ENCODE data around the gene DOCK2. TPM values are rescaled to one million over a fixed set of nuclear protein-coding genes. Genes with fewer than 3 reads are reported as not detected.

The DOCK2 gene
- total and polyA plus RNA-seq, 5 experiments from 2014 or later = 59.5 to 182 (median 84.6) TPM

DNA sequence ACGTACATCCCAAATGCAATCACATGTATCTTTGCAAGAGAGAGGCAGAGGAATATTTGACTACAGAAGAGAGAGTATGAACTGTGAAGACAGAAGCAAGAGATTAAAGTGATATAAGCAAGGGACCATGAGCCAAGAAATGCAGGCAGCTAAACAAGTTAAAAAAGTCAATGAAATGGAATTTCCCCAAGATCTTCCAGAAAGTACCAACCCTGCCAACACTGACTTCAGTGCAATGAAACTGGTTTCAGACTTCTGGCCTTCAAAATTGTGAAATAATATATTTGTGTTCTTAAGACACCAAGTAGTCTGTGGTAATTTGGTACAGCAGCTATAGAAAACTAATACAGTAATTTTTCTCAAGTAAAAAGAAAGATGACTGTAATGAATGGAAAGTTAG lies 489.6 kb downstream of the DOCK2 start:
- H3K36me3 Mint-ChIP-seq = peaks cover 3 to 29% (median 23%) of the 10 kb centered on the region in 3 donors

DNA sequence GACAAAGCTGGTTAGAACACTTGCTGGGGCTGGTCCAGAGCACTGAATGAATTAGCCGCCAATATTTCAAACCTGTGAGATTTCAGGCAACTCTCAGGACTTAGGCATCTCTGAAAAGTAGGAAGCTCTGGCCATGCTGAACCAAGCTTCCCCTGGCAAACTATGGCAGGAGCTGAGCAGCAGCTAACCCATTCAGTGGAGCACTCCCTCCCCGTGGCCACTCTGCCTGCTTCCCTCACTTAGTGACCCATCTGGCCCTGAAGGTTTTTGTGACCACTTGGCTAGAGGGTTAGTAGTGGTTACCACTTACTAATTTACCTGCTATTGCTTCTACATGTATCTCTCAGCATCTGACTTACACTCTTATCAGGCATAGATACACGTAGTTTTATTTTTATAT lies 494.2 kb downstream of the DOCK2 start:
- peaks cover 8 to 19% (median 16%) of the 10 kb centered on the region in 5 donors for H3K27me3 Mint-ChIP-seq
- H3K4me3 Mint-ChIP-seq = no peak overlapping the region
- ATAC-seq (no peak), DNase-seq (no peak)
- H3K27ac Mint-ChIP-seq = no peak overlapping the region
- H3K9me3 Mint-ChIP-seq = peaks cover 2 to 23% (median 12%) of the 10 kb centered on the region in 9 donors
- POLR2A ChIA-PET = no interaction called here
- H3K36me3 Mint-ChIP-seq = peaks cover 0 to 23% (median 16%) of the 10 kb centered on the region in 3 donors
- no peaks in the 10 kb centered on the region for H3K4me1 Mint-ChIP-seq

More for the DNA sequence above, 489.6 kb downstream of the DOCK2 start:
- Mint-ChIP-seq H3K27me3 (peaks cover 9 to 23% (median 11%) of the 10 kb centered on the region in 5 donors), H3K9me3 (peaks cover 9 to 41% (median 20%) of the 10 kb centered on the region in 9 donors), H3K4me1 (no peaks in the 10 kb centered on the region), H3K4me3 (no peak overlapping the region), H3K27ac (no peak overlapping the region)
- DNase-seq (no peak), ATAC-seq (no peak)
- POLR2A ChIA-PET = no interaction called here

DNA sequence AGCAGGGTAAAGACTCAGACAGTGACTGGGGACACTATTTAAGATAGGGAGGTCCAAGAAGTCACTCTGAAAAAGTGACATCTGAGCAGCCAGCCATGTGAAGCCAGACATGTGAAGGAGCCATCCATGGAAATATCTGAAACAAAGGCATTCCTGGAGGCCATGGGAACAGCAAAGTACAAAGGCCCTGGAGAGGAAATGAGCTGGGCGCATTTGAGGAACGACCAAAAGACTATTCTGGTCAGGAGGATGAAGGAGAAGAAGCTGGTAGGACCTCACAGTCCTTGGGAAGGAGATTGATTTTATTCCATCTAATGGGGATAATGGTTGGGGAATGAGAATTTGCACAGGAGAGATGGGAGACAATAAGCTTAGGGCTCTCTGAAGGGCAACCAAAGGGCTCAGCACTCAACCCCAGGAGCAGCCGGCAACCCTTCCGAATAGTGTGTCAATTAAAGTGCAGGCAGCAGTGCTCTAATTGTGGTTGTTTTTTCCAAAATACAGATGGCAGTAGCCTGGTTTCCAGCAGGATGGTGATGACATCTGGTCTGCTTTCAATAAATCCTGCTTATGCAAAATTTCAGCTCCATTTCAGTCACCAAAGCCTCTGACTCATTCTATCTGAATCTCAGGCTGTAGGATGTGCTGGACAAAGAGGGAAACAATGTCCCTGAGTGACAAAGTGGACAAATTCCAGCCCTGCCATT lies 495.3 kb downstream of the DOCK2 start:
- peaks cover 0 to 11% (median 5%) of the 10 kb centered on the region in 3 donors for H3K36me3 Mint-ChIP-seq
- H3K27ac Mint-ChIP-seq = no peak overlapping the region
- no peak for DNase-seq
- H3K4me3 Mint-ChIP-seq = no peak overlapping the region
- no peak for ATAC-seq
- POLR2A ChIA-PET = no interaction called here
- peaks cover 0 to 11% (median 1%) of the 10 kb centered on the region in 9 donors for H3K9me3 Mint-ChIP-seq
- H3K4me1 Mint-ChIP-seq = no peaks in the 10 kb centered on the region
- H3K27me3 Mint-ChIP-seq = peaks cover 0 to 19% (median 11%) of the 10 kb centered on the region in 5 donors

Small RNAs within 50 kb of the gene (microRNA-seq; reads per million reads assigned to microRNA genes)
- not detected for gene MIR378E (ENCODE audit: borderline microRNAs expressed)

Other genes with a start within 250 kb of the DOCK2 start
- gene SPDL1, start 53.5 kb upstream of the DOCK2 start, total RNA-seq = 10 to 100 TPM; 13.9 to 15.2 TPM
- gene SPDL1, start 53.5 kb upstream of the DOCK2 start, polyA plus RNA-seq = 1 to 10 TPM; 6.2 to 7.8 (median 6.4) TPM

Measured in naive thymus-derived CD8-positive, alpha-beta T cell (primary cell).